Activated CD4-positive, alpha-beta memory T cell treated with anti-CD3 and anti-CD28 coated beads, Interleukin-2, amount 10 ng/mL, durations not matched to agents 7 days and 5 days (primary cell): ENCODE results near the gene ZMYM3. TPM values are rescaled to one million over a fixed set of nuclear protein-coding genes. Genes with fewer than 3 reads are reported as not detected.
"Not testable (repeated sequence)": the region's sequence is repeated elsewhere in the genome, so short reads cannot be mapped to it uniquely, and the experiment has no call there.

Source experiments
- CTCF ChIA-PET: fragments of 350-600 bp; sonication (Branson Sonifier 250); formaldehyde crosslinking; loops from one replicate; lab custom pipeline; 2021; ENCODE audit warnings: antibody characterized with exemption, inconsistent platforms; lab: Charles Lee
- POLR2A ChIA-PET: fragments of 350-600 bp; sonication (Branson Sonifier 250); formaldehyde crosslinking; loops from one replicate; lab custom pipeline; 2021; ENCODE audit warnings: antibody characterized with exemption; lab: Charles Lee
- DNase-seq: peaks from one replicate; pipeline ENCODE4 v3.0.0-alpha.2; 2020
- H3K27ac Mint-ChIP-seq: one replicate; pipeline ENCODE4 v1.8.0; 2021; ENCODE audit warnings: mild to moderate bottlenecking, mixed read lengths
- H3K27me3 Mint-ChIP-seq: one replicate; pipeline ENCODE4 v1.8.0; 2021; ENCODE audit warnings: mixed read lengths
- H3K36me3 Mint-ChIP-seq: one replicate; pipeline ENCODE4 v1.8.0; 2021; ENCODE audit warnings: low read depth, mixed read lengths
- H3K4me1 Mint-ChIP-seq: one replicate; pipeline ENCODE4 v1.8.0; 2021; ENCODE audit warnings: mixed read lengths
- H3K4me3 Mint-ChIP-seq: one replicate; pipeline ENCODE4 v1.8.0; 2021; ENCODE audit warnings: mild to moderate bottlenecking, mixed read lengths
- H3K9me3 Mint-ChIP-seq: one replicate; pipeline ENCODE4 v1.8.0; 2021; ENCODE audit warnings: mixed read lengths
- total RNA-seq, 2 experiments: library from RNA; stranded (reverse); gene quantifications; one replicate each; pipeline ENCODE4 v1.2.3, GENCODE V29; 2021

The ZMYM3 gene
- total RNA-seq: 10 to 100 TPM; 21.5 to 22.2 TPM

- Mint-ChIP-seq H3K36me3 (peaks cover 8% of the 10 kb centered on the region), H3K27me3 (no peaks in the 10 kb centered on the region), H3K4me1 (peaks cover 33% of the 10 kb centered on the region), H3K27ac (peak within 1 kb of the TSS; percentile 75), H3K9me3 (no peaks in the 10 kb centered on the region), H3K4me3 (peak within 1 kb of the TSS; percentile 89)
- ChIA-PET POLR2A (interaction anchor here (0.7 to 3.7 kb wide), 10 partner anchors 29 to 281 kb away, joined by 3 to 28 read pairs (median 4); partner anchors contain the start of genes NONO, OGT, SNX12 and TAF1), CTCF (interaction anchor here (0.6 to 1.4 kb wide), 5 partner anchors 29 to 291 kb away, joined by 3 to 5 read pairs (median 4); partner anchors contain the start of genes NONO and TAF1)
- DNase-seq: peak; percentile 82
Observed at GRCh38 chrX:71254092-71254963, at the start of gene ZMYM3. Gene ZMYM3, minus strand, starts transcription at chrX:71254140. Its CDS starts 885 bp downstream, at chrX:71253255.

GRCh38 chrX:71302461-71303213 lies 48.7 kb upstream of the ZMYM3 start:
- Mint-ChIP-seq H3K4me3 (no peak overlapping the region), H3K4me1 (peaks cover 22% of the 10 kb centered on the region), H3K36me3 (peaks cover 68% of the 10 kb centered on the region), H3K27me3 (no peaks in the 10 kb centered on the region), H3K27ac (peak overlapping the region; percentile 57), H3K9me3 (no peaks in the 10 kb centered on the region)
- POLR2A ChIA-PET: interaction anchor here (1.2 kb wide), 1 partner anchor 63 kb away, joined by 3 read pairs; the partner anchor contains the start of gene TAF1
- CTCF ChIA-PET: no interaction called here
- no peak for DNase-seq

DNA sequence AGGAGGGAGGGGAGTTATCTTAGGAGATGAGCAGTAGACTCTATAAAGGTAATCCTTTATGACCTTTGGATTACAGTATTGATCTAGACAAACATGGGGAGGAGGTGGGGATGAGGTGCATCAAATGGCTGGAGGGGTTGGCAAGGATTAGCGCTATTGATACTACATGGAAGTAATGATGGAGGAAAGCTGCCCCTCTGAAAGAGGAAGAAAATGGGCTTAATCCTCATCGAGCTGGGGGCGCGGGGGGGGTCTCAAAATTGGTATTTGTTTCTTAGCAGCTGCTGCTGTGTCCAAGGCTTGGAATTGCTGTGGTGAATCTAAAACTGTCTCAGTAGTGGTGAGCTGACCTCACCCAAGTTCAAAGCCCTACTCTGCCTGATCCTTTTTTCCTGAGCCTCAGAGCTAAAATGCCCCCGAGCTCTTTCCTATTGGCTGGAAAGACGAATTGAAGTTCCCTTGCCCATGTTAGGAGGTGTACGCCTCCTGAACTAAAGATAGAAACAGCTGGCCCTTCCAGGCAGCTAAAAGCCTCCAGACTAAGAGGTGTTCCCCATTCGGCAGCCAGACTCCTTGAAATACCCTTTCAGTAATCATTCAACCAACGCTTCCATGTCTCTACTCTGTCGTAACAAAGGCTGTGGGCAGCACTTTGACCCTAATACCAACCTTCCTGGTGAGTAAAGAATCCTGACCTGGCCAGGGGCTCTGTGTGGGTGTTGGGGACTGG lies 47.4 kb upstream of the ZMYM3 start, which contains the start of gene ITGB1BP2:
TSS of gene ITGB1BP2 (plus strand) at position 556 of the 730 bp plus-strand sequence. CDS start at position 613, 57 bp downstream.
- Mint-ChIP-seq H3K4me3 (no peak within 1 kb of the TSS), H3K36me3 (peaks cover 81% of the 10 kb centered on the region), H3K27me3 (no peaks in the 10 kb centered on the region), H3K4me1 (peaks cover 22% of the 10 kb centered on the region), H3K27ac (peak within 1 kb of the TSS; percentile 57), H3K9me3 (no peaks in the 10 kb centered on the region)
- ChIA-PET CTCF (no interaction called here), POLR2A (interaction anchor here (0.6 to 1.2 kb wide), 3 partner anchors 12 to 64 kb away, joined by 3 to 4 read pairs (median 3); partner anchors contain the start of gene TAF1)
- no peak for DNase-seq

- Mint-ChIP-seq H3K4me1 (peaks cover 22% of the 10 kb centered on the region), H3K36me3 (peaks cover 87% of the 10 kb centered on the region)
- H3K27ac Mint-ChIP-seq, CTCF ChIA-PET, POLR2A ChIA-PET, H3K4me3 Mint-ChIP-seq, H3K9me3 Mint-ChIP-seq, DNase-seq, H3K27me3 Mint-ChIP-seq: not testable (repeated sequence)
Observed at GRCh38 chrX:71300495-71300894, 46.6 kb upstream of the ZMYM3 start.

DNA sequence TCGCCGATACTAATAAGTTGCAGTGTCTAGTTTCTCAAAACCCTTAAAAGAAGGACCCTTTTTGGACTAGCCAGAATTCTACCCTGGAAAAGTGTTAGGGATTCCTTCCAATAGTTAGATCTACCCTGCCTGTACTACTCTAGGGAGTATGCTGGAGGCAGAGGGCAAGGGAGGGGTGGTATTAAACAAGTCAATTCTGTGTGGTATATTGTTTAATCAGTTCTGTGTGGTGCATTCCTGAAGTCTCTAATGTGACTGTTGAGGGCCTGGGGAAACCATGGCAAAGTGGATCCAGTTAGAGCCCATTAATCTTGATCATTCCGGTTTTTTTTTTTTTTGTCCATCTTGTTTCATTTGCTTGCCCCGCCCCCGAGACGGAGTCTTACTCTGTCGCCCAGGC lies 46.1 kb upstream of the ZMYM3 start:
- DNase-seq, H3K27me3 Mint-ChIP-seq, H3K27ac Mint-ChIP-seq, CTCF ChIA-PET, H3K4me3 Mint-ChIP-seq, POLR2A ChIA-PET, H3K9me3 Mint-ChIP-seq: not testable (repeated sequence)
- Mint-ChIP-seq H3K4me1 (peaks cover 22% of the 10 kb centered on the region), H3K36me3 (peaks cover 82% of the 10 kb centered on the region)

DNA sequence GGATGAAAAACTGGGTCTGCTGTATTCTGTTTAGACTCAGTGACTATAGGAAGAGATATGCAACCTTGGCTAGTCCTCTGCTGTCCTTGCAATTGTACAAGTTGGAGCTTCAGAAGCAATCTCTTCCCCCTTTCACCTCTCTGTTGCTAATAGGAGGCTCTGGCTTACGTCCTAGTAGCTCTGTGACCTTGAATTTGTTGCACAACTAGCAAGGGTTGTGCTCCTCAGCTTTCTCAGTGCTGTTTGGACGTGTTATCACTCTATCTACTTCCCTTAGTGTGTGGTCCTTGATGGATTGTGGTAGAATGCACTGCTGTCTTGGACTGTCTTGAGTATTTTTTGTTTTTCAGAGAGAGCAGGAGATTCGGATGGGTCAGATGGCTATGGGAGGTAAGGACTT lies 44.2 kb upstream of the ZMYM3 start:
- DNase-seq: no peak
- H3K27me3 Mint-ChIP-seq: no peaks in the 10 kb centered on the region
- no peak overlapping the region for H3K4me3 Mint-ChIP-seq
- no peaks in the 10 kb centered on the region for H3K9me3 Mint-ChIP-seq
- ChIA-PET POLR2A (interaction anchor here (0.7 kb wide), 1 partner anchor 15 kb away, joined by 3 read pairs; the partner anchor contains the start of gene NONO), CTCF (no interaction called here)
- H3K4me1 Mint-ChIP-seq: peaks cover 17% of the 10 kb centered on the region
- no peak overlapping the region for H3K27ac Mint-ChIP-seq
- peaks cover 74% of the 10 kb centered on the region for H3K36me3 Mint-ChIP-seq

DNA sequence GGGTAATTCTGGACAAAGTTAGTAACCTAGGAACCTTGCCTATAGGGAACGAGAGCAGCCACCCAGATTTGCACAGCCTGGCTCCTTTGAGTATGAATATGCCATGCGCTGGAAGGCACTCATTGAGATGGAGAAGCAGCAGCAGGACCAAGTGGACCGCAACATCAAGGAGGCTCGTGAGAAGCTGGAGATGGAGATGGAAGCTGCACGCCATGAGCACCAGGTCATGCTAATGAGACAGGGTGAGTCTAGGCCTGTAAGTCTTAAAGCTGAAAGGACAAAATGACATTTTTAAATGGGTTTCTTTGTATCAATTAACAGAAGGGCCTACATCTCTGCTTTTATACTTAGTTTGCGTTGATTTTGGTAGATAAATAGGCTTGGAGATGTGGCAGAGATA lies 42.9 kb upstream of the ZMYM3 start:
- H3K4me1 Mint-ChIP-seq: peaks cover 4% of the 10 kb centered on the region
- no peaks in the 10 kb centered on the region for H3K9me3 Mint-ChIP-seq
- ChIA-PET POLR2A (interaction anchor here (1.6 to 1.9 kb wide), 2 partner anchors 13 to 69 kb away, joined by 3 to 6 read pairs; partner anchors contain the start of genes NONO and TAF1), CTCF (no interaction called here)
- H3K27ac Mint-ChIP-seq: no peak overlapping the region
- H3K4me3 Mint-ChIP-seq: no peak overlapping the region
- peaks cover 69% of the 10 kb centered on the region for H3K36me3 Mint-ChIP-seq
- no peak for DNase-seq
- no peaks in the 10 kb centered on the region for H3K27me3 Mint-ChIP-seq

GRCh38 chrX:71292669-71293365 lies 38.9 kb upstream of the ZMYM3 start:
- H3K27ac Mint-ChIP-seq: no peak overlapping the region

DNA sequence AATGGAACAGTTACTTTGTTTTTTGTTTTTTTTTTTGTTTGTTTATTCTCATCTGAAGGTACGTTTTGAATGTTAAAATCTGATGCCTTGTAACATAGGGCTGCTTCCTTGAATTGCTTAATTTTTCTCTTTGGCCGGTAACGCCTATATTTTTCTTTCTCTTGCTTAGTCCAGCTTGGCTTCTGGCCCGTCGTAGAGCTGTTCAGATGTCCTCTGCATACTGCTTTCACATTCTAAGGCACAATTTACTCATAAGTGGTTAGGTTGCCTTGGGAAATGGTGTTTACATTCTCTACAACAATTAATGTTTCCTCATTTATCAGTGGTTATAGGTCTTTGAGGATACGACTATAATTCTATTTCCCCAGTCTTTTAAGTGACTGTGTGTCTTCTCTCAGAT lies 37.4 kb upstream of the ZMYM3 start:
- DNase-seq: no peak
- ChIA-PET POLR2A (interaction anchor here (3.0 kb wide), 1 partner anchor 8 kb away, joined by 15 read pairs; the partner anchor contains the start of gene NONO), CTCF (interaction anchor here (1.4 kb wide), 1 partner anchor 8 kb away, joined by 9 read pairs; the partner anchor contains the start of gene NONO)
- no peaks in the 10 kb centered on the region for H3K27me3 Mint-ChIP-seq
- H3K36me3 Mint-ChIP-seq: peaks cover 41% of the 10 kb centered on the region
- peaks cover 13% of the 10 kb centered on the region for H3K4me1 Mint-ChIP-seq
- no peak overlapping the region for H3K27ac Mint-ChIP-seq
- H3K9me3 Mint-ChIP-seq: no peaks in the 10 kb centered on the region
- H3K4me3 Mint-ChIP-seq: no peak overlapping the region

More at GRCh38 chrX:71292669-71293365, 38.9 kb upstream of the ZMYM3 start:
- Mint-ChIP-seq H3K27me3 (no peaks in the 10 kb centered on the region), H3K36me3 (peaks cover 56% of the 10 kb centered on the region), H3K4me1 (peaks cover 11% of the 10 kb centered on the region), H3K9me3 (no peaks in the 10 kb centered on the region), H3K4me3 (no peak overlapping the region)
- POLR2A ChIA-PET: interaction anchor here (0.8 to 3.0 kb wide), 4 partner anchors 9 to 96 kb away, joined by 3 to 15 read pairs (median 4); partner anchors contain the start of genes NONO and TAF1
- DNase-seq: no peak
- CTCF ChIA-PET: interaction anchor here (1.4 kb wide), 1 partner anchor 10 kb away, joined by 9 read pairs; the partner anchor contains the start of gene NONO

GRCh38 chrX:71285929-71286328 lies 32.0 kb upstream of the ZMYM3 start:
- H3K36me3 Mint-ChIP-seq: peaks cover 29% of the 10 kb centered on the region
- no peak overlapping the region for H3K27ac Mint-ChIP-seq
- H3K4me3 Mint-ChIP-seq: peak overlapping the region; percentile 97
- POLR2A ChIA-PET: interaction anchor here (1.4 kb wide), 1 partner anchor 80 kb away, joined by 6 read pairs; the partner anchor contains the start of gene TAF1
- H3K4me1 Mint-ChIP-seq: peaks cover 21% of the 10 kb centered on the region
- H3K9me3 Mint-ChIP-seq: no peaks in the 10 kb centered on the region
- CTCF ChIA-PET: no interaction called here
- H3K27me3 Mint-ChIP-seq: no peaks in the 10 kb centered on the region
- no peak for DNase-seq

DNA sequence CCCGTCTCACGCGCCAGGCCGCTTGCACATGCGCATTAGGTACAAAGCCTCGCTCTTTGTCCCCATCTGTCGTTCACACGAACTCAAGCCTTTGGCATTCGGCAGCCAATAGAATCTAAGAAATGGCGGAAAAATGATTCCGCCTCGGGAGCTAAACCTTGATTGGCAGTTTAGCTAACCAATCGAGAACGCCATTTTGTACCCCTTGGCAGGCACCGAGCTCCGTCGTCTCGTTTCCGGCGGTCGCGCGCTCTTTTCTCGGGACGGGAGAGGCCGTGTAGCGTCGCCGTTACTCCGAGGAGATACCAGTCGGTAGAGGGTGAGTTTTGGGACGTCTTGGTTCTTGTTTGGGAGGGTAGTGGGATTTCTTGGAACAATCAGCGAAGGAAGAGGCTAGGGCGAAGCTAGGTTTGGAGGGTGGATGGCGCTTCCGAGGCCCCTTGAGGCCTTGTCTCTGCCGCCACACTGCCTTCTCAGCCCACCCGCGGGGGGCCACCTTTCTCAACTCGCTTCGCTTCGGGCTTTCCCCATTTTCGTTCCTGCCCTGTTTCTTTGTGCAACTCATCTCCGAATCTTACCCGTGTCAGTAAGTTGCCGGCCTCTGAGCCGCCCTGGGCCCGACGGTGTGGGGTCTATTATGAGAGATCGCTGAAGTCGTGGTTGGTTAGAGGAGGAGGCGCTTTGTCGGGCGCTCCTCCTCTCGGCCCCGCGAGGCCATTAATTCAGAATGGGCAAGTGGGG lies 29.6 kb upstream of the ZMYM3 start, which contains the start of gene NONO:
TSS of gene NONO (plus strand) at position 233 of the 741 bp plus-strand sequence. CDS start 7,003 bp downstream, outside the sequence.
- ChIA-PET CTCF (interaction anchor here (0.5 to 1.9 kb wide), 13 partner anchors 8 to 827 kb away, joined by 3 to 11 read pairs (median 4); partner anchors contain the start of genes SNX12, TAF1 and ZMYM3), POLR2A (interaction anchor here (0.7 to 2.4 kb wide), 24 partner anchors 9 to 1150 kb away, joined by 3 to 45 read pairs (median 4); partner anchors contain the start of genes CXorf65, IGBP1, IL2RG and ITGB1BP2)
- Mint-ChIP-seq H3K4me1 (peaks cover 16% of the 10 kb centered on the region), H3K9me3 (no peaks in the 10 kb centered on the region), H3K4me3 (peak within 1 kb of the TSS; percentile 97), H3K36me3 (peaks cover 18% of the 10 kb centered on the region), H3K27ac (peak within 1 kb of the TSS; percentile 99), H3K27me3 (peaks cover 4% of the 10 kb centered on the region)
- DNase-seq: peak; percentile 86
